K562 (cell line): Measurements from ENCODE around the gene HDAC10. TPM values are rescaled to one million over a fixed set of nuclear protein-coding genes. Genes with fewer than 3 reads are reported as not detected.
A peak's percentile ranks its signal among the peaks of the same experiment; 100 is the strongest.

Experiments used
- AFF4 ChIP-seq: sonication (generic); formaldehyde crosslinking; IDR thresholded peaks from 2 replicates; pipeline ENCODE4 v1.8.0; 2023; ENCODE audit warnings: mild to moderate bottlenecking, missing genetic modification reagents
- CREB1 ChIP-seq, 2 experiments: sonication (generic) in 1 of 2; formaldehyde crosslinking in 1 of 2; IDR thresholded peaks; 2 replicates each; pipeline versions ENCODE4 v1.6.1 to v1.8.0; 2012 to 2022; ENCODE audit warnings: inconsistent platforms in 1 of 2, mild to moderate bottlenecking in 1 of 2, missing genetic modification reagents in 1 of 2, moderate library complexity in 1 of 2
- DDX20 ChIP-seq: fragments of 450-650 bp; IDR thresholded peaks from 2 replicates; pipeline ENCODE4 v1.6.1; 2016; ENCODE audit warnings: missing genetic modification characterization, low read depth, mild to moderate bottlenecking, missing compliant biosample characterization, moderate library complexity
- GMEB1 ChIP-seq: fragments of 250-450 bp; sonication (Bioruptor Pico); IDR thresholded peaks from 2 replicates; pipeline ENCODE4 v1.4.0; 2020; ENCODE audit warnings: mild to moderate bottlenecking
- MIER1 ChIP-seq: fragments of 450-650 bp; IDR thresholded peaks from 2 replicates; pipeline ENCODE4 v1.6.1; 2016; ENCODE audit warnings: antibody characterized with exemption, mild to moderate bottlenecking, low read depth
- MTA2 ChIP-seq: fragments of 450-650 bp; IDR thresholded peaks from 2 replicates; pipeline ENCODE4 v1.6.1; 2016; ENCODE audit warnings: low read depth
- NR1H2 ChIP-seq: sonication (generic); formaldehyde crosslinking; IDR thresholded peaks from 2 replicates; pipeline ENCODE4 v1.4.0; 2020; ENCODE audit warnings: mild to moderate bottlenecking, missing genetic modification reagents
- PCBP1 ChIP-seq: fragments of 200-400 bp; formaldehyde crosslinking; IDR thresholded peaks from 2 replicates; pipeline ENCODE4 v1.6.1; 2018; ENCODE audit warnings: mild to moderate bottlenecking, low read depth, low read length; ENCODE audit not compliant: poor library complexity, severe bottlenecking
- PHF8 ChIP-seq: fragments of 200-600 bp; sonication (generic); IDR thresholded peaks from 2 replicates; pipeline ENCODE4 v1.6.1; 2012; ENCODE audit warnings: mixed run types, mild to moderate bottlenecking, inconsistent platforms, low read length, moderate library complexity, borderline replicate concordance
- TCF7L2 ChIP-seq: fragments of 150-350 bp; IDR thresholded peaks from 2 replicates; pipeline ENCODE4 v1.6.1; 2016; ENCODE audit warnings: low read depth, mild to moderate bottlenecking, low read length, moderate library complexity
- ZBTB40 ChIP-seq, 2 experiments: fragments of 450-650 bp in 1 of 2; sonication (generic) in 1 of 2; formaldehyde crosslinking in 1 of 2; IDR thresholded peaks; 2 replicates each; pipeline versions ENCODE4 v1.7.1 to v1.9.0; 2016 to 2022; ENCODE audit warnings: inconsistent platforms in 1 of 2, mild to moderate bottlenecking in 1 of 2, missing genetic modification reagents in 1 of 2
- polyA plus RNA-seq, 8 experiments: library from polyadenylated mRNA; depleted of rRNA in 4 of 8; stranded (reverse) in 5 of 8; unstranded in 3 of 8; fragments of >200 nt; fragmentation: Nextera tagmentation in 2 of 8; fragmentation: Illumina TruSeq in 1 of 8; extraction: Ambion mirVana in 2 of 8; extraction: Trizol in 1 of 8; gene quantifications; 2 replicates each; pipeline versions ENCODE4 v1.2.1 to v1.2.3, GENCODE V29; 2011 to 2014; ENCODE audit warnings: inconsistent platforms in 1 of 8, missing spikeins in 1 of 8
- total RNA-seq, 7 experiments: library from RNA; depleted of rRNA in 6 of 7; stranded (reverse); fragments of >200 nt in 6 of 7; fragmentation: Illumina TruSeq in 2 of 7; extraction: Trizol in 2 of 7; gene quantifications; 2 replicates each; pipeline versions ENCODE4 v1.2.1 to v1.2.3, GENCODE V29; 2011 to 2021; ENCODE audit warnings: low replicate concordance in 1 of 7

Gene HDAC10
- total and polyA plus RNA-seq, 9 of the 15 experiments (the other 6 are each of a cell fraction or from before 2014, with no cell fraction given) = 0.10 to 44.2 (median 6.5) TPM

- TF ChIP-seq ZBTB40 (IDR thresholded peaks at IDR 0.05) (peak; percentile 37; the same call in 1 of the 2 replicates), ZBTB40 (CRISPR knock-in tag; IDR thresholded peaks at IDR 0.05) (no peak), GMEB1 (CRISPR knock-in tag) (no peak), NR1H2 (CRISPR knock-in tag) (0 out of 2 replicates have a peak, but pooled peaks have one; percentile 9), PHF8 (no peak; the same call in 1 of the 2 replicates), PCBP1 (no peak), MIER1 (peak; percentile 93), DDX20 (no peak), AFF4 (CRISPR knock-in tag) (0 out of 2 replicates have a peak, but pooled peaks have one; percentile 54), CREB1 (IDR thresholded peaks at IDR 0.05) (no peak), CREB1 (CRISPR knock-in tag; IDR thresholded peaks at IDR 0.05) (peak; percentile 55; the same call in 1 of the 2 replicates), TCF7L2 (no peak), MTA2 (no peak)
These were observed 19.8 kb upstream of the HDAC10 start (continued) for GRCh38 chr22:50270666-50271394.
